Endothelial cell (in vitro differentiated cells): ENCODE measurements around the gene PRPF6. TPM values are rescaled to one million over a fixed set of nuclear protein-coding genes. Genes with fewer than 3 reads are reported as not detected.

Source experiments
- DNase-seq: peaks from one replicate; pipeline ENCODE4 v3.0.0; 2021; ENCODE audit warnings: low spot score
- H3K27ac Mint-ChIP-seq: one replicate; pipeline ENCODE4 v1.8.0; 2021; ENCODE audit warnings: mixed read lengths, inconsistent platforms; ENCODE audit not compliant: unreplicated experiment
- H3K27me3 Mint-ChIP-seq: one replicate; pipeline ENCODE4 v1.8.0; 2021; ENCODE audit warnings: mild to moderate bottlenecking, moderate library complexity, mixed read lengths, inconsistent platforms; ENCODE audit not compliant: unreplicated experiment
- H3K36me3 Mint-ChIP-seq: one replicate; pipeline ENCODE4 v1.8.0; 2021; ENCODE audit warnings: mild to moderate bottlenecking, low read depth, mixed read lengths, inconsistent platforms; ENCODE audit not compliant: unreplicated experiment
- H3K4me1 Mint-ChIP-seq: one replicate; pipeline ENCODE4 v1.8.0; 2021; ENCODE audit warnings: mild to moderate bottlenecking, mixed read lengths, inconsistent platforms; ENCODE audit not compliant: unreplicated experiment
- H3K4me3 Mint-ChIP-seq: one replicate; pipeline ENCODE4 v1.8.0; 2021; ENCODE audit warnings: mild to moderate bottlenecking, mixed read lengths, inconsistent platforms; ENCODE audit not compliant: unreplicated experiment
- H3K9me3 Mint-ChIP-seq: one replicate; pipeline ENCODE4 v1.8.0; 2021; ENCODE audit warnings: mixed read lengths, inconsistent platforms; ENCODE audit not compliant: unreplicated experiment
- CTCF ChIP-seq: fragments of 200-600 bp; sonication (generic); IDR thresholded peaks from one replicate; pipeline ENCODE4 v1.5.0; 2021; ENCODE audit warnings: antibody characterized with exemption; ENCODE audit not compliant: unreplicated experiment
- total RNA-seq: library from RNA; stranded (reverse); fragmentation: NEBNext Ultra II Directional; extraction: Animal tissue kit (Norgen Biotek cat#: 25700); gene quantifications from one replicate; pipeline ENCODE4 v1.2.1, GENCODE V29; 2021; ENCODE audit not compliant: unreplicated experiment

Gene PRPF6
- total RNA-seq, 1 donor from 2014 or later = 73.4 TPM

GRCh38 chr20:64045346-64046011 lies 64.5 kb downstream of the PRPF6 start:
- Mint-ChIP-seq H3K27me3 (peaks cover 13% of the 10 kb centered on the region), H3K9me3 (no peaks in the 10 kb centered on the region), H3K27ac (peak overlapping the region; percentile 81), H3K4me1 (peaks cover 46% of the 10 kb centered on the region), H3K36me3 (peaks cover 21% of the 10 kb centered on the region), H3K4me3 (peak overlapping the region; percentile 92)
- DNase-seq = peak; percentile 40
- TF ChIP-seq CTCF = no peak

GRCh38 chr20:64047046-64047389 lies 66.1 kb downstream of the PRPF6 start:
- peaks cover 21% of the 10 kb centered on the region for H3K36me3 Mint-ChIP-seq
- H3K9me3 Mint-ChIP-seq = no peaks in the 10 kb centered on the region
- no peak for TF ChIP-seq CTCF
- H3K27me3 Mint-ChIP-seq = peaks cover 15% of the 10 kb centered on the region
- no peak overlapping the region for H3K27ac Mint-ChIP-seq
- H3K4me3 Mint-ChIP-seq = peak overlapping the region; percentile 92
- DNase-seq = no peak
- peaks cover 44% of the 10 kb centered on the region for H3K4me1 Mint-ChIP-seq

DNA sequence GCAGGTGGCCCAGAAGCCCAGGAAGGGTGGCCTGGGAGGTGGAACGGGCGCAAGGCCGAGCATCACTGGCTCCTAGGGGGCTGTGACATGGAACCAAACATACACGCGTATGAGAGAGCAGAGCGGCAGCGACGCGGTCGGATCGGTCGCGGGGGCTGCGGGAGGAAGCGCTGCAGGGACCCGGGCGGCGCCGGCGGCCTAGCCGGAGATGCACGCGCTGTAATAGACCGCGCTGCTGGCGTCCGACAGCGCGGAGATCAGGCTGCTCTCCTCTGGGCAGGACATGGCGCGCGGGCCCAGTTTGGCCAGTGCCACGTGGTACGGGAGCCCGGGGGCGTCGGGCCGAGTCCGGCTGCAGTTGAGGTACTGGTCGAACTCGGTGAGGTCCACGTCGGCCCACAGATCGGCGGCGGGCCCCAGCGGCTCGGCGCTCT lies 67.1 kb downstream of the PRPF6 start:
- no peak for TF ChIP-seq CTCF
- Mint-ChIP-seq H3K4me1 (peaks cover 49% of the 10 kb centered on the region), H3K27me3 (peaks cover 15% of the 10 kb centered on the region), H3K9me3 (no peaks in the 10 kb centered on the region), H3K4me3 (peak overlapping the region; percentile 92), H3K36me3 (peaks cover 21% of the 10 kb centered on the region), H3K27ac (no peak overlapping the region)
- no peak for DNase-seq

GRCh38 chr20:64048402-64049044 lies 67.6 kb downstream of the PRPF6 start:
- no peak for TF ChIP-seq CTCF
- Mint-ChIP-seq H3K27me3 (peaks cover 16% of the 10 kb centered on the region), H3K9me3 (no peaks in the 10 kb centered on the region), H3K4me1 (peaks cover 53% of the 10 kb centered on the region), H3K36me3 (peaks cover 21% of the 10 kb centered on the region), H3K4me3 (no peak overlapping the region), H3K27ac (no peak overlapping the region)
- no peak for DNase-seq
